NCI-H82 treated with DMSO at 0.1 percent for 48 hours (cell line): ENCODE results near the gene CUX1.
"Not testable (repeated sequence)": the region's sequence is repeated elsewhere in the genome, so short reads cannot be mapped to it uniquely, and the experiment has no call there.

Experiments
- DNase-seq: peaks from one replicate; lab custom pipeline; 2025; ENCODE audit not compliant: unreplicated experiment; lab: John Stamatoyannopoulos, UW

The CUX1 gene

DNA sequence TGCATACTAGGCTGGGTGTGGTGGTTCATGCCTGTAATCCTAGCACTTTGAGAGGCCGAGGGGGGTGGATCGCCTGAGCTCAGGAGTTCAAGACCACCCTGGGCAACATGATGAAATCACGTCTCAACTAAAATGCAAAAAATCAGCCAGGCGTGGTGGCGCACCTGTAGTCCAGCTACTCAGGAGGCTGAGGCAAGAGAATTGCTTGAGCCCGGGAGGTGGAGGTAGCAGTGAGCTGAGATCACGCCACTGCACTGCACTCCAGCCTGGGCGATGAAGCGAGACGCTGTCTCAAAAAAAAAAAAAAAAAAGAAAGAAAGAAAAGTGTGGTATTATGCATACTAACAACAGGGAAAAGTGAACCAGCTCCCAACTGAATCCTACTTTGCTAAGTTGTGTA is 19.3 kb upstream of the CUX1 start:
- DNase-seq = not testable (repeated sequence)

DNA sequence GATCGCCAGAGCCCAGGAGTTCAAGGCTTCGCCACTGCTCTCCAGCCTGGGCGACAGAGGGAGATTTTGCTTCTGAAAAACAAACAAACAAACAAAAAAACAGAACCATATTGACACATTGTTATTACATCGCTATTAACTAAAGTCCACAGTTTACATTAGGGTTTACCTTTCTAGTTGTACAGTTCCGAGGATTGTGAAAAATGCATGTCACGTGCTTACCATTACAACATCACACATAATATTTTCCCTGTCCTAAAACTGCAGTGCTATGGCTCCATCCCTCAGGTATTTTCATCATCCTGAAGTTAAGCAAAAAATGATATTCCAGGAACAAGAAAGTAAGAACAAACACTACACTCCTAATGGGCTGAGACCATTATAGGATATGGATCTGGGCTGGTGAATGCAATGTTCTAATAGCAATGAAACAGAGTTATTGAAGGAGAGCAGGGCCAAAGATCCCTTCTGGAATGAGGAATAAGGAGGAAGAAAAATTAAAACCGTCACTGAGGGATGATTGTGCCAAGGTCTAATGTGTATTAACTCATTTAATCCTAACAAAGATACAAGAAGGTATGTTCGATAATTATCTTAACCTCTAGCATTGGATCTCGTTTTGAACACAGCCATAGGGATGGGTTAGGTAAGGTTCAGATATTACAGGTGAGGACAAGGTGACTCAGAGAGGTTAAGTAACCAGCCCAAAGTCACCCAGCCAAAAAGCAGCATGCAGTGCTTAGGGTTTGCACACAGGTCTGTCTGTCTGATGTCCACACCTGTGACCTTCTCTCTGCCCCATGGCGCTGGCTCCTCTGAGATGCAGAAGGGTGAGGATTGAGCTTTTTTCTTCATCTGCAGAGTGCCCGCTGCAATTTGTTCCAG is 14.0 kb upstream of the CUX1 start:
- no peak for DNase-seq

DNA sequence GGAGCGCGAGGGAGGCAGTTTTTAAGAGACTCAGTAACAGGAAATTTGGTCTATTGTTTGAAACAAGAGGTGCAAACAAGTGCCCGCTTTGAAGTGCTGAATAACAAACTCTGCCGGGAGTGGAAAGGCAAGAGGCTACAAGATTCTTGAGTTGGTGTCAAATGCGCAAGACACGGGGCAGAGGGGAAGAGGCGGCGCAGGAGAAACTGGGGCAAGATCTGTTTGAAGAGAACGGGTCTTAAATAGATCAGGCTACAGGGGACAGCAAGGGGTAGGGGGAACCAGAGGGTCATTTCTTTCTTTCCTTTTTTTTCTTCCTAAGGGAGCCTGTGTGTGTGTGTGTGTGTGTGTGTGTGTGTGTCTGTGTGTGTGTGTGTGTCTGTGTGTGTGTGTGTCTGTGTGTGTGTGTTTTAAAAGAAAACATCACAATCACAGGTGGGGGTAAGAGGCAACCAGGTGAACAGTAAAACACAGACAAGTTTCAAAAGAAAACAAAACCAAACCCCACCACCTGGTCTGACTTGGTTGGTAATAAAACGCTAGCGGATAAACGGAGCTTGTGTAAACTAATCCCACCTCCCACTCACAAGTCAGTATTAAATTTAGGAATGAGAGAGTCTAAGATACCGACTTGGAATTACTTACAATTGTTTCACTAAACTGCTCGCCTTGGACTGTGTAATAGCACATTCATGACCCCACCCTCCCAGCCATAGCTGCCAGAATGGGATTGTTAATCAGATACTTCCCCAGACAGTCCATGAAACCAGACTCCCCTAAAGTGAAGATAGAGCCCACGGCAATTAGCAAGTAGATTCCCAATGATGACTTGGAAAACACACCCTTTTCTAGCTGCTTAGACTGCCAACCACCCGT is 13.1 kb upstream of the CUX1 start:
- DNase-seq = no peak

DNA sequence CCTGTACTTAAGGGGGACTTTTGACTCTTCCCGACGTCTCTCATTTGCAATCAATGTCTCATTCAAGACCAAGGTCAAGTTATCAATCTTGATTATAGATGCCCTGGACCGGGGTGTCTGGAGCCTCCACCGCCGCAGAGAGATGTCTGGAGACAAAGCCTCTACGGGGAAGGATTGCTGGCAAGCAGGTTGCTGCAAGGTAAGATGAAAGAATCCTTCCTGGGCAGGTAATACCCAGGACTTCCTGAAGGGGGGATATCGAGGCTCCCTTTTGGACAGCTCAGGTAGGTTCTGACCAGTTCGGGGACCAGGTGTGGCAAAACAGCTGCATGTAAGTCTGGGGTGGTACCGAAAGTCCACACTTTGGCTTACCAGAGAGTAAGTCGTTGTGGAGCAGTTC is 12.5 kb upstream of the CUX1 start:
- no peak for DNase-seq

DNA sequence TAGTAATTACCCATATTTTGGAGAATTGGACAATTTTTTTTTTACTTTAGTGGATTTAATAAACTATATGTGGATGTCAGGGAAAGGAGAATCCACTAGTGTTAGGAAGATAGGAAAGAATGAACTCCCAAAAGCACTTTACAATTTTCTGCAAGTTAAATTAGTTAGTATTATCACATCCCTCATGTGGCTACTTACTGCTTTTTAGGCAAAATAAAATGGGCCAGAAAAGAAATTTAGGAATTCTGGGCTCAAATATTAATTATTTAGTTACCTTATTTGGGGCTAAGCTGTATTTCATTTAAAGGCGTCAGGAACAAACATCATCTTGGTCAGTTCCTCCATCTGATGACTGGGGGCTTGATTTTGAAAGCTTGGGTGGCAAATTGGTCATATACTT is 4.8 kb upstream of the CUX1 start:
- no peak for DNase-seq

DNA sequence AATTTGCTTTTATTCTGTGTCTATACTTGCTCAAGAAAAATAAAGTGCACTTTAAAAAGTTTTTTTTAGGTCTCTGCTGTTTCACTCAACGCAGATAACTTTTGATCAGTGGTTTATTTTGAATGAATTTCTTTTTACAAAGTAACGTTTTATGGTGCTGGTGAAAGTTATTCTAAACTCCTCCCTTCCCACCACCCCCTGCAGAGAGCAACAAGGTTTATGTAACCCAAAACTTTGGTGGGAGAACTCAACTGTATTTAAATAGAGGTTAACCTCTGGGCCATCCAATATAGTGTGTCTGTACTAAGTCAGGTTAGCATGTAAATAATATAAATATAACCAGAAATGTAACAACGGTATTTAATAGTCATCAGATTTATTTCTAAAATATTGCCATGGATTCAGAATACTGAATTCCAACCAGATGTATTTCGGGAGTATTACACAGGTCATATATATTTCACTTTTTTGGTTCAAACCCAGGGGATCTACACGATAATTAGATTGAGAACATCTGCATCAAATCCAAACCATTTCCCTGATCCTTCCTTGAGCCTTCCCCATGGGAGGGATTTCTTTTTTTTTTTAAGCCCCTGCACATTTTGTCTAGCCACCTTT is 3.9 kb upstream of the CUX1 start:
- DNase-seq = peak; percentile 26

DNA sequence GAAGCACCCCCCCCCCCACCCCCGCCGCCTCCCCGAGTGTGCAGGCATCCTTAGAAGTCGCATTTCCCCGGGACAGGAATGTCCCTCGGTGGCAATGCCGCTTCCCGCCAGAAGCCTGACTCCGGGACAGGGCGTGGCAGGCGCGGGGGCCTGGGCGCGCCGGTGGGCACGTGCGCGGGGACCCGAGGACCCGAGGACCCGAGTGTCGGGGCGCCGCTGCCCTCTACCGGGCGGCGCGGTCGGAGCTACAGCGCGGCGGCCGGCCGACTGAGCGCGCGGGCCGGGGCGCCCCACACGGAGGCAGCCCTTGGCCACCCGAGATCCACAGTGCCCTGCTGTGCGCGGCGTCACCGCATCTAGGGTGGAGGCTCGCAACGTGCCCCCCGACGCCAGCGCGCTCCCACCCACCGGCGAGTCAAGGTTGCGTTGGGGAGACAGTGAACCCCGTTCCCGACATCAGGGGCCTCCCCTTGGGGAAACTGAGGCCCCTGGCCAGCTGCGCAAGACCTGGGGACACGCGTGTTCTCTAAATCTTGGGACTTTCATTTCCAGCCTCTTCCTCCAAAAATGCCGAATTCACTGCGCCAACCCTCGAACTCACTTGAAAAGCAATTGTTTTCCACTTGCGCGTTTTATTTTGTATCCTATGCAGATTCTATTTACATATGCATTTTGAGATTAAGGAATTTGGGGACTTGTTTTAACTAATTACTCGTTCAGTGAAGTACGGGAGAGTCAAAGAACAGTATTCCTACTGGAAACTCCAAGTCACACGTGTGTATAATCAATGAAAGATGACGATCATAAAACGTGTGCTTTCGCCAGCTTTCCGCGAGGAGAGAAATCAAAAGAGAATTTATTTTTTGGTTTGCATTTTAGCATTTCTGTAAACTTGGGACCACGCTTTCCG is 3.1 kb upstream of the CUX1 start:
- DNase-seq = no peak

DNA sequence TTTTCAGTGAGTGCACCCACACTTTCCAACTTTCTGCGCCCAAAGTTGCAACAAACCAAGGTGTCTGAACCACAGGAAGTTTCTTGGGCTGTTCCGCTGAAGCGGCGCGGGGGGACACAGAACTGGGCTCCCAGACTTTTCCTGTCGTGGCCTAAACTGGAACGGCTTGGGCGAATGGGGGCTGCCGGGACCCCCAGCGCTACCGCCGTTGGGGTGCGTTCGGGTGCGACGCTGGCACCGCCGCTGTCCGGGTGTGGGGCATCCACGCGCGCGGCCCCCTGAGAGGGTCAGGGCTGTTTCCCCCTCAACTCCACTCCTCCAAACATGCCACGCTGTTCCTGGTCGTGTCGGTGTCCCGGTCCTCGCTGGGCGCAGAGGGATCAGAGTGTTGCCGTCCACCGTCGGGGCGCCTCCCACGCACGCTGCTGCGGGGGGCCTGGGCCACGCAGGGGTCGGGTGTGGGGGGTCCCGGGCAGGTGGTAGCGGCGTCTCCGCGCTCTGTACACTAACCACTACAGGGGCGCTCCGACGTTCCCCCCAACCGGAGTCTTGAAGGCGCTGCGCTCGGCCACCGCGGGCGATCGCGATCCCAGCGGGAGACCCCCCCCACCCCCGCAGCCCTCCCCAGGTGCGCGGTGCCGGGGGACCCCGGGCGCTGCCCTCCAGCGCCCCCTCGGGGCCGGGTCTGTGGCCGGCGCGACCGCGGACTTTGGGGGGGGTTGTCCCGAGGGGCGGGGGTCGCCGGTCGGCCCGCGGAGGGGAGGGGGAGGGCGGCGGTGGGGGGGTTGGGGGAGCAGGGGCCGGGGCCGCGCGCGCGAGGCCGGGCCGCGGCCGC is 2.2 kb upstream of the CUX1 start:
- no peak for DNase-seq

DNA sequence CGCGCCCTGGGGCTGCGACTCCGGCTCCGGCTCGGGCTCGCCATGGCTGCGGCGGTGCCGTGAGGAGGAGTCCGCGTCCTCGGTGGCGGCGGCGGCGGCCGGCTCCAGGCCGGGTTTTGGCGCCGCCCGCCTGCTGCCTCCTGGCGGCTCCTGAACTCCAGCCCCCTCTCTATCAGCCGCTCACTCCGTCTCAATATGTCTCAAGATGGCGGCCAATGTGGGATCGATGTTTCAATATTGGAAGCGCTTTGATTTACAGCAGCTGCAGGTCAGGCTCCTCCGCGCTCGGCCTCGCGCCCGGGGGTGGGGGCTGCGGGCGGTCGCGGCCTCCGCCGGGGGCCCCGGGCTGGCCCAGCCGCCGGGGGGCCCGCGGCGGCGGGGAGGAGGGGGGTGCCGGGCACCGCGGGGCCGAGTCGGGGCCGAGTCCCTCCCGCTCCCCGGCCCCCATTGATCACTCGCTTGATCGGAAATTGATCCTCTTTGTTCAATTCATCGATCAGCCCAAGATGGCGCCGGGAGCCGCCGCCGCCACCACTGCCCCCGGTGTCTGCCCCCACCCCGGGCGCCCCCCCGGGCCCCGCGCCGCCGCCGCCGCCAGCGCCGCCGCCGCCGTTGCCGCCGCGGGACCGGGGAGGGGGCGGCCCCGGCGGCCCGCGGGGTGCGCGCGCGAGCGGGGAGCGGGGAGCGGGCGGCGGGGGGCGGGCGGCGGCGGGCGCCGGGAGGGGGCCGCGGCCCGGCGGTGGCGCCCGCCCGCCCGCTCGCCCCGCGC is 1.4 kb upstream of the CUX1 start:
- peak; percentile 71 for DNase-seq

DNA sequence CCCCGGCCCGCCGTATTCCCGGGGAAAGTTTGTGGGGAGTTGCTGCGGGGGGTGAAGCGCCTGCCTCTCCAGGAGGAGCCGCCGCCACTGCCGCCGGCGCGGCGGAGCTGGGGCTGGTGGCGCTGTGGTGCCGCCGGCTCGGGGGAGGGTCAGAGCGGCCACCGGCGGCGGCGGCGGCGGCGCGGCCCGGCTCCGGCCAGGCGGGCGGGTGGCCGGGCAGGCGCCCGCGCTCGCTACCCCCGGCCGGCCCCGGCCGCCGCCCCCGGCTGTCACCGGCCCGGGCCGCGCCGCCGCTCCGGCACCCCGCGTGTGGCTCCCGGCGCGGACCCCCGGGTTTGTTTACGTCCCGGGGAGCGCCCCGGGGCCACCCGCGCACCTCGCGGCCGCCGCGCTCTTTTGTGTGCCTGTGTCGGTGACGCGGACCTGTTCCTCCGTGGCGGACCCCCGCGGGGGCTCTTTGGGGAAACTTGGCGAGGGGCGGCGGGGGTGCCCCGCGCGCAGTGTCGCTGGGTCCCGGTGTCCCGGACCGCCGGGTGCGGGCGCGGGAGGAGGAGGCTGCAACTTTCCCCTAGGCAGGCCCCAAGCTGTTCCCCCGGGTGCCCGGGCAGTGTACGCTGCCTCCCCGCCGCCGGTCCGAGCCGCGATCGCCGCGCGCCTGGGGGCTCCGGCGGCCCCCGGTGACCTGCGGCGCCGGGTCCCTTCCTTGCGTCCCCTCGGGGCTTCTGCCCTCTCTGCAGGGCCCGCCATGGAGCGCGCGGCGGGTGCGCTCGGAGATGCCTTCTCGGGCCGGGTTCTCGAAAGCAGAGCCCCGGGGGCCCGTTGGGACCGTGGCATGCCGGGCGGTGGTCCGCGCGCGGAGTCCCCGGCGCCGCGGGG is 593 bp upstream of the CUX1 start:
- no peak for DNase-seq

DNA sequence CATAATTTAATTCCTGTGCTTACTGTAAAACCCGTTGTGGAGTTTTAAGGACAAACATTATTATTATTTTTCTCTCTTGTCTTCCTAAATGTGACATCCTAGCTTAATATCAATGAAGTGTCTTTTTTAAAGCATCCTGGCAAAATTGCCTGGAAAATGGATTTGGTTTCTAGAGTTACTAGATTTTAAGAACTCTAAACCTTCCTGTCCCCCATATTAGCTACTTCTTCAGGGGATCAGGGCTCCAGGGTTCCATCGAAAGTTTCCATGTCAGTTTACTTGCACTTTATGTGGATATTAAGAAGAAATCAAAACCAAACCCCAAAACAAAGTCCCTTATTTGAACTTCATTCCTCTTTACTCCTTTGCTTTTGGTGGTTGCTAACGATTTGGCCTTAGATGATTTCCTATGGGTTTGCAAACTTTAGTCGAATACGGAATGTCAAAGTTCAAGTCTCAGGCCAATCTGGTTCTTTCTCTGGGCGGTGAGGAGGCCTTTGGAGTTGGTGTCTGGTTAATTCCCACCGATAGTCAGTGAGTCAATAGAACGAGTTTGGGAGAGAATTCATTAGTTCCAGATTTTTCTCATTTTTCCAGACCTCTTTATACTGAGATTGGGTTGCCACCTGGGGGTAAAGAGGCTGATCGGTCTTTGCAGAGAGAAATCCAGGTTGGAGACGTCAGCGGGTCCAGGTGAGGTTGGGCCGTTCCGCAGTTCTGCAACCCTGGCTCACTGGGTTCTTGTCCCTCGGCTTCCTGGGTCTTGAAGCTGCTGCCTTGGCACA is 1.1 kb downstream of the CUX1 start:
- no peak for DNase-seq

DNA sequence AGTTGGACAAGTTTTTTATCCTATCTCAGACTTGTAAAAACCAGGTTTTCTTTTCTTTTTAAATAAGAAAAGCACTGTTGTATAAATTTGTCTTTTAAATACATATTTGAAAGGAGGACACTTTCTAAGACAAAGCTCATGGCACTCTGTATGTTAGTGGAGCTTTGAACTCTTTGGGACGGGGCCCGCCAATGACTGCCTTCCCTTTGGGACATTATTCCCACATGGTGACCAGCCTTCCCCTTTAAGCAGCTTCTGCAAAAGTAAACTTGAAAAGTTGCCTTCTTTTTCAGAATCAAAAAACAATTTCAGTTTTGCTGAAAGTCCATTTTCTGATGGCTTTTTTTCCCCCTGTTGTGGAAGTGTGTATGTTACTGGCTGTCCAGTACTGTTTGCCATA is 1.8 kb downstream of the CUX1 start:
- no peak for DNase-seq

DNA sequence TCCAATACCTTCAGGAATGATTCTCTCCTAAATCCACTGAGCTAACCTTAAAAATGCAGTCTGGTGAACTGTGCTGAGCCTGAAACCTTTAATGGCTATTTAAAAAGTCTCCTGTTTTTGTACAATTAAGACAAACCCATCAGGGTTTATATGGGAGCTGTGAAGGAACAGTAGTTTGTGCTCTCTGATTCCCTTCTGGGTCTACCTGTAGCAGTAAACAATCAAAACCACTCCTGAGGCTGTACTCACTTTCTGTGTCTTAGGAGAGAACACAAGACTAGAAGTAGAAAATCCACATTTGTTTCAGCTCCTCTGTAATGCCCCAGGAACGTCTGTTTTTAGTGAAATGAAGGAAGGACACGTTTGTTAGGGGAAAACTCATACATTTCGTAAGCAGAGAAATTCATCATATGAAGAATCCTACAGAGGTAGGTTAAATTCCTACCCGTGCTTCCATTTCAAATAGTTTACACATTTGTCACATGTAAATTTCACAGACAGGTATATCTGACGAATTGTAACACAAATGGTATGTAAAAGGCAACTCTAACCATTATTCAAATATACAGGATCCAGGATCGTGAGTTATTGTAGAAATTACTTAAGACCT is 2.6 kb downstream of the CUX1 start:
- no peak for DNase-seq

DNA sequence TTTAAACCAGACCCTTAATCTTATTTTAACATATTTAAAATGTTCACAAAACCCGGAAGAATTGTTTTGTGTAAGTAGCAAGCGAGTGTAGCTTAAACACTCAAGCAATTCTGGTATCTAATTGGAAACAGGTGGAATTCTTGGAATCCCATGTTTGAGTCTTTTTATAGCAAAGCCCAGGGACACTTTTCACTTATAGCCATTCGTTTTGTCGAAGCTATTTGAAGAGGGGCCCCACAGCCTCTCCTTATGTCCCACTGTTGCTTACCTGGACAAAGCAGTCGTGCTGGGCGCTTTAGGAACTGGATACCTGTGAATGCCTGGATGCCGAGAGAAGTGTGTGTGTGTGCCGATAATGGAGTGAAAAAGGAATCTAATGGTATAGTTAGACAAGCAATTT is 3.3 kb downstream of the CUX1 start:
- no peak for DNase-seq

DNA sequence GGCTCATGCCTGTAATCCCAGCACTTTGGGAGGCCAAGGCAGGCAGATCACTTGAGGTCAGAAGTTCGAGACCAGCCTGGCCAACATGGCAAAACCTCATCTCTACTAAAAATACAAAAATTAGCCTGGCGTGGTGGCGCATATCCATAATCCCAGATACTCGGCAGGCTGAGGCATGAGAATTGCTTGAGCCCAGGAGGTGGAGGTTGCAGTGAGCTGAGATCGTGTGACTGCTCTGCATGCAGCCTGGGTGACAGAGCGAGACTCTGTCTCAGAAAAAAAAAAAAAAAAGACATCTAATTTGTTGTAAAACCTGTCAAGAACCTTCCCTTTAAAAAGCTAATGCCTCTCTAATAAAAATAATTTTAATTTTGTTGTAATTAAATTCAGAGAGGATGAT is 5.2 kb downstream of the CUX1 start:
- DNase-seq = not testable (repeated sequence)

DNA sequence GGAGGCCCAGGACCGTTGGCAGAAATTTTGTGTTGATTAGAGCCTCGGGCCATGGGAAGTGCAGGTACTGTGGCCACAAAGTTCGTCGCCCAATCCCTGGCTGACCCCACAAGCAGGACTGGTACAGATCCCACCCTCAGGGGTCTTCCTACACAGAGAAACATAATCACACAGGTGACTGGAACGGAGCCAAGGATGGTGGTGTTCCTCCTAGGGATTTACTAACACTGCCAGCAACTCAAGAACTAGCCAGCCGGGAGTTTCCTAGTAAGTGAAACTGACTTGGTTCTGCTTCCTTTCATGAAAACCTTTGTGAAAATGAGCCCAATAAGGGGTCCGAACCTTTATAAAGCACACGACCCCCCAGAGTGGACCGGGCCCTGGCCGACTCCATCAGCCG is 5.7 kb downstream of the CUX1 start:
- DNase-seq = no peak

DNA sequence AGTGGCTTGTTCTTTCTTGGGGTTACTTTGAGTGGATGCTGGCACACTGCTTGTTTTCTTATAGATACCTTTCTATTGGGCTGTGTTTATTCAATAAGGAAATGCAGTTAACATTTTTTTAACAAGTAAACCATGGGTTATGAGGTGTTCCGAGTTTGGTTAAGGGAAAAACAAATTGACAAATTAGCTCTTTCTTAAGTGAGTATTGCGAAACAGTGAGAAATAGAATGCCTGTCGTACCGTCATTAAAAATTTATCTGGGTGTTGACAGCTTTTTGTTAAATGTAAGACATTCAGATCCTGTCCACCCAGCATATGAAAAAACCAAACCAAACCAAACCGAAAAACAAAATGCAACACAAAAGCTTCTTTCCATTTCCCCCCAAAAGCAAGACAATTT is 6.2 kb downstream of the CUX1 start:
- no peak for DNase-seq
